CD14-positive monocyte (primary cell): ENCODE results near the gene CARD16. TPM values are rescaled to one million over a fixed set of nuclear protein-coding genes. Genes with fewer than 3 reads are reported as not detected.

Experiments used
- DNase-seq, 3 donors: peaks; one replicate each; pipeline ENCODE4 v3.0.0-alpha.2; 2011 to 2022
- H2AFZ ChIP-seq: 2 replicates; pipeline ENCODE4 v1.6.0; 2012; ENCODE audit warnings: mild to moderate bottlenecking, low read depth, low read length, inconsistent platforms; ENCODE audit not compliant: insufficient read depth, poor library complexity, severe bottlenecking
- H3K27ac ChIP-seq, 2 donors: 1 replicate in 1 of 2; 2 replicates in 1 of 2; pipeline ENCODE4 v1.5.1; 2012 to 2013; ENCODE audit warnings: low read length in 2 of 2, control low read depth in 1 of 2, inconsistent platforms in 1 of 2, low read depth in 1 of 2, mild to moderate bottlenecking in 1 of 2
- H3K27me3 ChIP-seq, 2 donors: one replicate each; pipeline versions ENCODE4 v1.6.0 to v1.6.1; 2011 to 2013; ENCODE audit warnings: low read length in 2 of 2; ENCODE audit not compliant: control insufficient read depth in 2 of 2, insufficient read depth in 2 of 2
- H3K36me3 ChIP-seq, 2 donors: replicated peaks in 1 of 2; 1 replicate in 1 of 2; 2 replicates in 1 of 2; pipeline versions ENCODE4 v1.5.1 to v1.6.1; 2012 to 2013; ENCODE audit warnings: low read length in 2 of 2, control low read depth in 1 of 2, inconsistent platforms in 1 of 2, mild to moderate bottlenecking in 1 of 2; ENCODE audit not compliant: insufficient read depth in 2 of 2, control insufficient read depth in 1 of 2
- H3K4me1 ChIP-seq, 2 donors: 1 replicate in 1 of 2; 2 replicates in 1 of 2; pipeline versions ENCODE4 v1.5.1 to v1.6.1; 2012 to 2013; ENCODE audit warnings: low read length in 2 of 2, control low read depth in 1 of 2, inconsistent platforms in 1 of 2, mild to moderate bottlenecking in 1 of 2, moderate library complexity in 1 of 2; ENCODE audit not compliant: insufficient read depth in 2 of 2, control insufficient read depth in 1 of 2
- H3K4me2 ChIP-seq: replicated peaks from 2 replicates; pipeline ENCODE3; 2012; ENCODE audit warnings: low read length, moderate library complexity, mild to moderate bottlenecking; ENCODE audit not compliant: poor library complexity, severe bottlenecking; ENCODE audit errors: extremely low read depth
- H3K4me3 ChIP-seq, 3 experiments: fragments of 200-600 bp in 1 of 3; sonication (generic) in 1 of 3; replicated peaks in 1 of 3; 1 replicate in 2 of 3; 2 replicates in 1 of 3; pipeline ENCODE4 v1.5.1; 2011 to 2013; ENCODE audit warnings: low read length in 3 of 3, mild to moderate bottlenecking in 3 of 3, control low read depth in 2 of 3, low read depth in 2 of 3, inconsistent platforms in 1 of 3, moderate library complexity in 1 of 3
- H3K79me2 ChIP-seq: 2 replicates; pipeline ENCODE4 v1.6.0; 2012; ENCODE audit warnings: mild to moderate bottlenecking, control low read depth, inconsistent platforms, low read length, moderate library complexity; ENCODE audit not compliant: insufficient read depth
- H3K9ac ChIP-seq: 2 replicates; pipeline ENCODE4 v1.6.0; 2017; ENCODE audit warnings: low read length, mild to moderate bottlenecking; ENCODE audit not compliant: insufficient read depth, poor library complexity, severe bottlenecking
- H3K9me3 ChIP-seq, 2 donors: replicated peaks in 1 of 2; 1 replicate in 1 of 2; 2 replicates in 1 of 2; pipeline versions ENCODE4 v1.5.1 to v1.6.1; 2012 to 2013; ENCODE audit warnings: low read length in 2 of 2, control low read depth in 1 of 2; ENCODE audit not compliant: control insufficient read depth in 1 of 2, insufficient read depth in 1 of 2
- H4K20me1 ChIP-seq: 2 replicates; pipeline ENCODE4 v1.6.0; 2012; ENCODE audit warnings: mild to moderate bottlenecking, low read length, control low read depth, moderate library complexity; ENCODE audit not compliant: insufficient read depth
- H3K27ac Mint-ChIP-seq, 7 donors: one replicate each; pipeline ENCODE4 v1.8.0; 2020; ENCODE audit warnings: mild to moderate bottlenecking in 7 of 7, mixed read lengths in 7 of 7, moderate library complexity in 6 of 7, inconsistent platforms in 2 of 7
- H3K27me3 Mint-ChIP-seq, 3 donors: one replicate each; pipeline ENCODE4 v1.8.0; 2021 to 2022; ENCODE audit warnings: low read depth in 3 of 3, mild to moderate bottlenecking in 3 of 3, mixed read lengths in 3 of 3, moderate library complexity in 3 of 3, inconsistent platforms in 1 of 3
- H3K36me3 Mint-ChIP-seq, 2 donors: one replicate each; pipeline ENCODE4 v1.8.0; 2020; ENCODE audit warnings: mixed read lengths in 2 of 2, inconsistent platforms in 1 of 2, mild to moderate bottlenecking in 1 of 2
- H3K4me1 Mint-ChIP-seq: one replicate; pipeline ENCODE4 v1.8.0; 2020; ENCODE audit warnings: mild to moderate bottlenecking, mixed read lengths
- H3K4me3 Mint-ChIP-seq, 2 donors: one replicate each; pipeline ENCODE4 v1.8.0; 2020; ENCODE audit warnings: mild to moderate bottlenecking in 2 of 2, mixed read lengths in 2 of 2, moderate library complexity in 1 of 2
- H3K9me3 Mint-ChIP-seq, 7 donors: one replicate each; pipeline ENCODE4 v1.8.0; 2020 to 2022; ENCODE audit warnings: mixed read lengths in 7 of 7, mild to moderate bottlenecking in 6 of 7, moderate library complexity in 6 of 7, inconsistent platforms in 2 of 7
- CTCF ChIP-seq: fragments of 200-600 bp; IDR thresholded peaks from one replicate; pipeline ENCODE4 v1.8.0; 2022; ENCODE audit warnings: antibody characterized with exemption, mild to moderate bottlenecking
- WGBS: methylation state at CpG from one replicate; pipeline ENCODE4 v1.1.5; 2013; ENCODE audit warnings: missing lambda C conversion rate; ENCODE audit not compliant: insufficient coverage; 5-methylcytosine and 5-hydroxymethylcytosine counted together
- intact Hi-C, 2 donors: fragments of 100-400 bp; cut with micrococcal nuclease; formaldehyde crosslinking; loops; one replicate each; pipeline versions ENCODE4 v1.15.0 to v1.15.1; 2023
- polyA plus RNA-seq, 3 donors: library from polyadenylated mRNA; depleted of rRNA in 1 of 3; unstranded in 2 of 3; stranded (reverse) in 1 of 3; fragments of 300-500 nt in 2 of 3; fragments of >200 nt in 1 of 3; fragmentation: Illumina TruSeq in 2 of 3; gene quantifications; 1 replicate in 2 of 3; 2 replicates in 1 of 3; pipeline ENCODE4 v1.2.3, GENCODE V29; 2012 to 2021

The CARD16 gene
- polyA plus RNA-seq, 3 donors, result 294 to 731 (median 671) TPM

GRCh38 chr11:105000167-105000566 is 45.0 kb downstream of the CARD16 start:
- no peak overlapping the region for H3K4me3 Mint-ChIP-seq
- Histone ChIP-seq H2AFZ (no peak overlapping the region), H3K9ac (no peak overlapping the region), H3K4me2 (no peak overlapping the region), H3K27ac (no peak overlapping the region), H3K36me3 (no peaks in the 10 kb centered on the region), H4K20me1 (no peaks in the 10 kb centered on the region), H3K4me3 (no peak overlapping the region), H3K79me2 (no peaks in the 10 kb centered on the region), H3K27me3 (no peaks in the 10 kb centered on the region), H3K9me3 (no peaks in the 10 kb centered on the region), H3K4me1 (no peaks in the 10 kb centered on the region)
- TF ChIP-seq CTCF, result no peak
- H3K27me3 Mint-ChIP-seq, result peaks cover 0 to 1% (median 0%) of the 10 kb centered on the region in 3 donors
- intact Hi-C loops, result no loop called here
- peaks cover 0 to 3% (median under 1%) of the 10 kb centered on the region in 7 donors for H3K9me3 Mint-ChIP-seq
- no peak overlapping the region for H3K27ac Mint-ChIP-seq
- H3K36me3 Mint-ChIP-seq, result peaks cover 0 to under 1% of the 10 kb centered on the region in 2 donors
- 98% methylated on average over 4 of the region's 5 CpGs for WGBS
- DNase-seq, result no peak
- peaks cover 4% of the 10 kb centered on the region for H3K4me1 Mint-ChIP-seq

DNA sequence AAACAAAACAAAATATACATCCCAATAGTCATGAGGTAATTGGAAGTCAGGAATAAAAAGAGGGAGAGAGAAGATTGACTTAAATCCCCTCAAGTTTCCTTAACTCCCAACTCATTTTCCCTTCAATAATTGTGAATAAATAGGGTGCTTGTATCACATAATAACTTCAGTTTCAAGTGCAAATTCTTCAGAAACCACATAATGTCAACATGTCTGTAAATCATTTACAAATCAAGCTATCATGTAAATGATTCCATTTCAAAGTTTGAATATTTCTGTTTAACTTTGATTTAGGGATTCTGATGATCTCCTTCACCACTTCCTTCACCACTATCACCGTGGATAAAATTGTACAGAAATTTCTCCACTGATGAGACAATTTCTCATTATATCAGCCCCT is 45.4 kb downstream of the CARD16 start:
- H3K27ac ChIP-seq, result no peak overlapping the region
- DNase-seq, result no peak
- H2AFZ ChIP-seq, result no peak overlapping the region
- peaks cover 0 to 3% of the 10 kb centered on the region in 2 donors for H3K36me3 Mint-ChIP-seq
- H3K4me3 Mint-ChIP-seq, result no peak overlapping the region
- no peak overlapping the region for H3K9ac ChIP-seq
- no peak overlapping the region for H3K4me2 ChIP-seq
- H3K27me3 Mint-ChIP-seq, result peaks cover 0 to 1% (median 0%) of the 10 kb centered on the region in 3 donors
- peaks cover 0 to 5% (median 3%) of the 10 kb centered on the region in 7 donors for H3K9me3 Mint-ChIP-seq
- H3K4me1 ChIP-seq, result no peaks in the 10 kb centered on the region
- H3K27ac Mint-ChIP-seq, result no peak overlapping the region
- H3K79me2 ChIP-seq, result no peaks in the 10 kb centered on the region
- H3K9me3 ChIP-seq, result no peaks in the 10 kb centered on the region
- no peak for TF ChIP-seq CTCF
- WGBS, result no CpG with 5 or more reads among the region's 1 CpG
- H4K20me1 ChIP-seq, result no peaks in the 10 kb centered on the region
- intact Hi-C loops, result no loop called here
- H3K27me3 ChIP-seq, result no peaks in the 10 kb centered on the region
- no peak overlapping the region for H3K4me3 ChIP-seq
- H3K4me1 Mint-ChIP-seq, result peaks cover 4% of the 10 kb centered on the region
- no peaks in the 10 kb centered on the region for H3K36me3 ChIP-seq
